H9 (cell line): ENCODE results near the gene ANKRD17. TPM values are rescaled to one million over a fixed set of nuclear protein-coding genes. Genes with fewer than 3 reads are reported as not detected.

ENCODE experiments used
- DNase-seq: peaks from one replicate; pipeline ENCODE4 v3.0.0-alpha.2; 2017
- H2AFZ ChIP-seq: one replicate; pipeline ENCODE4 v1.6.1; 2013; ENCODE audit warnings: mild to moderate bottlenecking, low read length, control low read depth, moderate library complexity
- H2AK5ac ChIP-seq: 2 replicates; pipeline ENCODE4 v1.6.1; 2013; ENCODE audit warnings: low read length, control low read depth, mixed read lengths; ENCODE audit not compliant: insufficient read length
- H2BK120ac ChIP-seq: one replicate; pipeline ENCODE4 v1.6.1; 2013; ENCODE audit warnings: low read depth, mild to moderate bottlenecking, low read length, control low read depth, inconsistent platforms; ENCODE audit not compliant: poor library complexity, severe bottlenecking
- H2BK12ac ChIP-seq: 2 replicates; pipeline ENCODE4 v1.6.1; 2013; ENCODE audit warnings: low read length, control low read depth, mixed read lengths, low read depth; ENCODE audit not compliant: insufficient read length
- H2BK15ac ChIP-seq: 2 replicates; pipeline ENCODE4 v1.6.1; 2013; ENCODE audit warnings: low read depth, low read length, control low read depth
- H2BK20ac ChIP-seq: one replicate; pipeline ENCODE4 v1.6.1; 2013; ENCODE audit warnings: low read depth, mild to moderate bottlenecking, low read length, control low read depth, inconsistent platforms; ENCODE audit not compliant: poor library complexity, severe bottlenecking
- H2BK5ac ChIP-seq: 2 replicates; pipeline ENCODE4 v1.6.1; 2013; ENCODE audit warnings: low read length, control low read depth, mixed read lengths; ENCODE audit not compliant: insufficient read length
- H3K14ac ChIP-seq: 2 replicates; pipeline ENCODE4 v1.6.1; 2013; ENCODE audit warnings: low read length, control low read depth; ENCODE audit not compliant: insufficient read depth
- H3K18ac ChIP-seq: 2 replicates; pipeline ENCODE4 v1.6.1; 2013; ENCODE audit warnings: low read depth, mild to moderate bottlenecking, mixed read lengths, low read length, control low read depth; ENCODE audit not compliant: insufficient read length
- H3K23ac ChIP-seq: 2 replicates; pipeline ENCODE4 v1.6.1; 2013; ENCODE audit warnings: low read length, control low read depth, mixed read lengths, low read depth; ENCODE audit not compliant: insufficient read length
- H3K23me2 ChIP-seq: 2 replicates; pipeline ENCODE4 v1.6.1; 2013; ENCODE audit warnings: low read depth, mild to moderate bottlenecking, mixed read lengths, low read length, control low read depth; ENCODE audit not compliant: insufficient read length, poor library complexity, severe bottlenecking
- H3K27ac ChIP-seq: 2 replicates; pipeline ENCODE4 v1.5.1; 2013; ENCODE audit warnings: low read length, control low read depth, mixed read lengths, low read depth; ENCODE audit not compliant: insufficient read length
- H3K27me3 ChIP-seq: 2 replicates; pipeline ENCODE4 v1.6.1; 2013; ENCODE audit warnings: low read length, control low read depth, inconsistent platforms; ENCODE audit not compliant: insufficient read depth
- H3K4ac ChIP-seq: 2 replicates; pipeline ENCODE4 v1.6.1; 2013; ENCODE audit warnings: low read depth, mild to moderate bottlenecking, control low read depth, inconsistent platforms, low read length, moderate library complexity
- H3K4me1 ChIP-seq: 2 replicates; pipeline ENCODE4 v1.6.1; 2013; ENCODE audit warnings: low read length, control low read depth, inconsistent platforms; ENCODE audit not compliant: insufficient read depth
- H3K4me2 ChIP-seq: 2 replicates; pipeline ENCODE4 v1.6.1; 2013; ENCODE audit warnings: low read length, control low read depth, mixed read lengths; ENCODE audit not compliant: insufficient read length, insufficient read depth
- H3K56ac ChIP-seq: 2 replicates; pipeline ENCODE4 v1.6.1; 2013; ENCODE audit warnings: low read depth, mild to moderate bottlenecking, mixed read lengths, low read length, control low read depth; ENCODE audit not compliant: insufficient read length
- H3K79me1 ChIP-seq: 2 replicates; pipeline ENCODE4 v1.6.1; 2013; ENCODE audit warnings: low read depth, mild to moderate bottlenecking, moderate library complexity, low read length, control low read depth, inconsistent platforms; ENCODE audit not compliant: insufficient read depth, poor library complexity, severe bottlenecking
- H3K79me2 ChIP-seq: 2 replicates; pipeline ENCODE4 v1.6.1; 2013; ENCODE audit warnings: low read length, control low read depth, inconsistent platforms; ENCODE audit not compliant: insufficient read depth
- H3K9ac ChIP-seq: 2 replicates; pipeline ENCODE4 v1.6.1; 2013; ENCODE audit warnings: low read length, control low read depth, mixed read lengths; ENCODE audit not compliant: insufficient read length; ENCODE audit errors: extremely low read depth
- H3K9me3 ChIP-seq: one replicate; pipeline ENCODE4 v1.6.1; 2013; ENCODE audit warnings: low read depth, low read length, inconsistent platforms; ENCODE audit not compliant: control insufficient read depth
- H3T11ph ChIP-seq: one replicate; pipeline ENCODE4 v1.6.1; 2013; ENCODE audit warnings: mild to moderate bottlenecking, low read length, control low read depth, inconsistent platforms
- H4K20me1 ChIP-seq: one replicate; pipeline ENCODE4 v1.6.1; 2013; ENCODE audit not compliant: control insufficient read depth, insufficient read length, insufficient read depth
- H4K5ac ChIP-seq: 2 replicates; pipeline ENCODE4 v1.6.1; 2013; ENCODE audit warnings: low read depth, mild to moderate bottlenecking, mixed read lengths, low read length, control low read depth; ENCODE audit not compliant: insufficient read length
- H4K8ac ChIP-seq: replicated peaks from 2 replicates; pipeline ENCODE4 v1.6.1; 2013; ENCODE audit warnings: low read length, control low read depth, mixed read lengths, low read depth; ENCODE audit not compliant: insufficient read length
- H4K91ac ChIP-seq: 2 replicates; pipeline ENCODE4 v1.6.1; 2013; ENCODE audit warnings: low read depth, mild to moderate bottlenecking, moderate library complexity, mixed read lengths, low read length, control low read depth; ENCODE audit not compliant: insufficient read length
- H3K27ac Mint-ChIP-seq, 3 experiments: 2 replicates in 2 of 3; 3 replicates in 1 of 3; pipeline ENCODE4 v1.8.0; 2020 to 2021; ENCODE audit warnings: mixed read lengths in 3 of 3, mild to moderate bottlenecking in 1 of 3, moderate library complexity in 1 of 3
- H3K27me3 Mint-ChIP-seq: 2 replicates; pipeline ENCODE4 v1.8.0; 2021; ENCODE audit warnings: low read depth, mild to moderate bottlenecking, moderate library complexity, mixed read lengths
- H3K36me3 Mint-ChIP-seq, 3 experiments: 2 replicates in 2 of 3; 3 replicates in 1 of 3; pipeline ENCODE4 v1.8.0; 2020 to 2021; ENCODE audit warnings: low read depth in 3 of 3, mixed read lengths in 3 of 3; ENCODE audit not compliant: insufficient read depth in 1 of 3
- H3K4me1 Mint-ChIP-seq, 2 experiments: 2 replicates each; pipeline ENCODE4 v1.8.0; 2020; ENCODE audit warnings: mixed read lengths in 2 of 2
- H3K4me3 Mint-ChIP-seq, 2 experiments: 2 replicates in 1 of 2; 3 replicates in 1 of 2; pipeline ENCODE4 v1.8.0; 2020 to 2021; ENCODE audit warnings: mild to moderate bottlenecking in 2 of 2, mixed read lengths in 2 of 2, moderate library complexity in 1 of 2
- H3K9me3 Mint-ChIP-seq, 2 experiments: 2 replicates in 1 of 2; 3 replicates in 1 of 2; pipeline ENCODE4 v1.8.0; 2020; ENCODE audit warnings: mild to moderate bottlenecking in 2 of 2, mixed read lengths in 2 of 2, moderate library complexity in 1 of 2
- WGBS: extraction: QIAGEN DNeasy Blood & Tissue Kit; methylation state at CpG from one replicate; pipeline ENCODE4 v1.1.7; 2013; ENCODE audit warnings: missing lambda C conversion rate, low lambda C conversion rate, mixed read lengths; ENCODE audit not compliant: insufficient read length; ENCODE audit errors: extremely low coverage; 5-methylcytosine and 5-hydroxymethylcytosine counted together
- total RNA-seq: library from RNA; stranded (reverse); gene quantifications from 2 replicates; pipeline ENCODE4 v1.2.1, GENCODE V29; 2021
- TF ChIP-seq, protein P1 (sequence below): fragments of 200-600 bp; sonication (generic); conservative IDR thresholded peaks from 3 replicates; pipeline ENCODE4 v1.8.0; 2021; ENCODE audit warnings: antibody characterized with exemption, mild to moderate bottlenecking

Gene ANKRD17
- total RNA-seq, 1 experiment from 2014 or later = 82.4 TPM

DNA sequence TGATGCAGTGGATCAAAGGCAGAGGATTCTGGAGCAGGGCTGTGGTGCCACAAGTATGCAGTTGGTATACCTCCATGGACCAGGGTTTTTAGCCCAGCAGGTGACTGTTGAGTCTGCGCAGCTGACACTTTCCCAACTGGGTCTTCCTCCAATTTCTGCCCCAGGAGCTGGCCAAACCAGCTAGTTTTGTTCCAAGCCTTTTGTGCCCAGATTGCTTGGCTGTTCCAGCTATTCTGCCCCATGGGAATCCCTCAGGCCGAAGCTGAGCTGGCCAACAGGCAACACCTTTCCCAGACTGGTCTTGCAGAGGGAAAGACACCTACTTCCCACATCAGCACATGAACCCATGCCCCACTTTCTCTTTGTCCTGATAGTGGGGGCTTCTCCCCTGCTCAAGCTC, 22.8 kb upstream of the ANKRD17 start:
- H2BK120ac ChIP-seq = no peak overlapping the region

More for the DNA sequence above, 22.8 kb upstream of the ANKRD17 start:
- Histone ChIP-seq H2BK5ac (no peak overlapping the region), H3K9me3 (no peaks in the 10 kb centered on the region), H4K5ac (no peak overlapping the region), H3K23ac (no peak overlapping the region), H4K20me1 (no peaks in the 10 kb centered on the region), H3K9ac (no peak overlapping the region), H2AFZ (no peak overlapping the region), H3K4ac (no peak overlapping the region), H3T11ph (no peak overlapping the region), H3K79me1 (no peaks in the 10 kb centered on the region), H2BK15ac (no peak overlapping the region), H2AK5ac (no peak overlapping the region), H3K79me2 (no peaks in the 10 kb centered on the region), H3K23me2 (no peaks in the 10 kb centered on the region), H3K4me2 (no peak overlapping the region), H3K27ac (no peak overlapping the region), H2BK12ac (no peak overlapping the region), H3K4me1 (no peaks in the 10 kb centered on the region), H3K27me3 (no peaks in the 10 kb centered on the region), H4K8ac (no peak overlapping the region), H3K18ac (no peak overlapping the region), H3K14ac (no peak overlapping the region), H2BK20ac (no peak overlapping the region), H4K91ac (no peak overlapping the region), H3K56ac (no peak overlapping the region)
- Mint-ChIP-seq H3K27me3 (no peaks in the 10 kb centered on the region), H3K4me1 (no peaks in the 10 kb centered on the region), H3K27ac (0 out of 7 replicates have a peak overlapping the region, but pooled peaks of 1 of the 3 experiments have one; percentile 31), H3K4me3 (no peak overlapping the region), H3K36me3 (peaks cover 2 to 12% (median 5%) of the 10 kb centered on the region in 3 experiments; a peak in 5 of 7 replicates), H3K9me3 (peaks cover 7% of the 10 kb centered on the region in 2 experiments; a peak in 3 of 5 replicates)
- DNase-seq = no peak
- TF ChIP-seq, protein P1, sequence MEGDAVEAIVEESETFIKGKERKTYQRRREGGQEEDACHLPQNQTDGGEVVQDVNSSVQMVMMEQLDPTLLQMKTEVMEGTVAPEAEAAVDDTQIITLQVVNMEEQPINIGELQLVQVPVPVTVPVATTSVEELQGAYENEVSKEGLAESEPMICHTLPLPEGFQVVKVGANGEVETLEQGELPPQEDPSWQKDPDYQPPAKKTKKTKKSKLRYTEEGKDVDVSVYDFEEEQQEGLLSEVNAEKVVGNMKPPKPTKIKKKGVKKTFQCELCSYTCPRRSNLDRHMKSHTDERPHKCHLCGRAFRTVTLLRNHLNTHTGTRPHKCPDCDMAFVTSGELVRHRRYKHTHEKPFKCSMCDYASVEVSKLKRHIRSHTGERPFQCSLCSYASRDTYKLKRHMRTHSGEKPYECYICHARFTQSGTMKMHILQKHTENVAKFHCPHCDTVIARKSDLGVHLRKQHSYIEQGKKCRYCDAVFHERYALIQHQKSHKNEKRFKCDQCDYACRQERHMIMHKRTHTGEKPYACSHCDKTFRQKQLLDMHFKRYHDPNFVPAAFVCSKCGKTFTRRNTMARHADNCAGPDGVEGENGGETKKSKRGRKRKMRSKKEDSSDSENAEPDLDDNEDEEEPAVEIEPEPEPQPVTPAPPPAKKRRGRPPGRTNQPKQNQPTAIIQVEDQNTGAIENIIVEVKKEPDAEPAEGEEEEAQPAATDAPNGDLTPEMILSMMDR = no peak
- no CpG with 5 or more reads among the region's 2 CpGs for WGBS
